Measurements from ENCODE around the gene RTL1.

DNA sequence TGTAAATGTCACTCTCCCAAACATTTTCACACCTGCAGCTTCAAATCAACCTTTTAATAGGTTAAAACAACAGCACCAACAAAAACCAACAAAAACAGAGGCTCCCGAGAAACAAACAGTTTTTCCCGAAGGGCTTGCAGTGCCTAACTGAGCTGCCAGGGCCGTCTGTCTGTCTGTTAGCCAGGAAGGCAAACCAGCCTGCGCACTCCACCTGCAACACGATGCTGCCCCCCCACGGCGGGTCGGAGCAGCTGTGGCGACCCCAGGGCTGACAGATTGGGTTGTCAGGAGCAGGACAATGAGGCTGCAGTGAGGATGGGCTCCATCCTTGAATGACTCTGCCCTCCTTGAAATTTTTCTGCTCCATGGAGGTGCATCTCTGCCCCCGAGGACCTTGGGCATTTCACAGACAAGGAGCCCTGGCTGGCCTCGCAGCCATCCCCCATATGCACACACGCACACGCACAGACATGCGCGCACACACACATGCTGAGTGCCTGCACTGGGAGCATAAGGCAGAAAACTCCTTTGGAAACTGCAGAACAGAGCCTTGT lies 2.6 kb downstream of the RTL1 start:
- TF ChIP-seq, protein P1, sequence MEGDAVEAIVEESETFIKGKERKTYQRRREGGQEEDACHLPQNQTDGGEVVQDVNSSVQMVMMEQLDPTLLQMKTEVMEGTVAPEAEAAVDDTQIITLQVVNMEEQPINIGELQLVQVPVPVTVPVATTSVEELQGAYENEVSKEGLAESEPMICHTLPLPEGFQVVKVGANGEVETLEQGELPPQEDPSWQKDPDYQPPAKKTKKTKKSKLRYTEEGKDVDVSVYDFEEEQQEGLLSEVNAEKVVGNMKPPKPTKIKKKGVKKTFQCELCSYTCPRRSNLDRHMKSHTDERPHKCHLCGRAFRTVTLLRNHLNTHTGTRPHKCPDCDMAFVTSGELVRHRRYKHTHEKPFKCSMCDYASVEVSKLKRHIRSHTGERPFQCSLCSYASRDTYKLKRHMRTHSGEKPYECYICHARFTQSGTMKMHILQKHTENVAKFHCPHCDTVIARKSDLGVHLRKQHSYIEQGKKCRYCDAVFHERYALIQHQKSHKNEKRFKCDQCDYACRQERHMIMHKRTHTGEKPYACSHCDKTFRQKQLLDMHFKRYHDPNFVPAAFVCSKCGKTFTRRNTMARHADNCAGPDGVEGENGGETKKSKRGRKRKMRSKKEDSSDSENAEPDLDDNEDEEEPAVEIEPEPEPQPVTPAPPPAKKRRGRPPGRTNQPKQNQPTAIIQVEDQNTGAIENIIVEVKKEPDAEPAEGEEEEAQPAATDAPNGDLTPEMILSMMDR (IDR thresholded peaks at IDR 0.05), result peak; percentile 67
- TF ChIP-seq EZH2 (IDR thresholded peaks at IDR 0.05), result no peak
- no peak for TF ChIP-seq EZH2phosphoT487 (IDR thresholded peaks at IDR 0.05)
